ENCODE results near the gene RASAL1. TPM values are rescaled to one million over a fixed set of nuclear protein-coding genes. Genes with fewer than 3 reads are reported as not detected.

RASAL1 gene
- polyA plus RNA-seq, 1 of the 3 experiments (the other 2 are of a cell fraction): not detected

GRCh38 chr12:113094738-113095137, 40.8 kb downstream of the RASAL1 start:
- CTCF ChIA-PET: no interaction called here
- no peak overlapping the region for H3K4me3 ChIP-seq (ENCODE audit: low read depth in 2 of 2, low read length in 1 of 2)
- H3K27me3 ChIP-seq (ENCODE audit: insufficient read depth): no peaks in the 10 kb centered on the region
- no peak overlapping the region for H3K9ac ChIP-seq
- no peaks in the 10 kb centered on the region for H3K9me2 ChIP-seq
- no peaks in the 10 kb centered on the region for H4K20me1 ChIP-seq (ENCODE audit: insufficient read depth)
- H3F3A ChIP-seq (replicated peaks; ENCODE audit: insufficient read depth): no peaks in the 10 kb centered on the region
- no peak overlapping the region for H2AFZ ChIP-seq (ENCODE audit: low read depth)
- TF ChIP-seq, protein P1, sequence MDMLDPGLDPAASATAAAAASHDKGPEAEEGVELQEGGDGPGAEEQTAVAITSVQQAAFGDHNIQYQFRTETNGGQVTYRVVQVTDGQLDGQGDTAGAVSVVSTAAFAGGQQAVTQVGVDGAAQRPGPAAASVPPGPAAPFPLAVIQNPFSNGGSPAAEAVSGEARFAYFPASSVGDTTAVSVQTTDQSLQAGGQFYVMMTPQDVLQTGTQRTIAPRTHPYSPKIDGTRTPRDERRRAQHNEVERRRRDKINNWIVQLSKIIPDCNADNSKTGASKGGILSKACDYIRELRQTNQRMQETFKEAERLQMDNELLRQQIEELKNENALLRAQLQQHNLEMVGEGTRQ (IDR thresholded peaks at IDR 0.05; ENCODE audit: borderline replicate concordance, low read depth, low read length): no peak
- TF ChIP-seq FOSL2 (IDR thresholded peaks at IDR 0.05; ENCODE audit: borderline replicate concordance, low read depth) (no peak), JUND (IDR thresholded peaks at IDR 0.05) (no peak), RFX5 (IDR thresholded peaks at IDR 0.05; ENCODE audit: low read length) (no peak), MEF2A (IDR thresholded peaks at IDR 0.05; ENCODE audit: borderline replicate concordance, low read depth) (no peak), RCOR1 (IDR thresholded peaks at IDR 0.05; ENCODE audit: low read length) (no peak)
- TF ChIP-seq, protein P2, sequence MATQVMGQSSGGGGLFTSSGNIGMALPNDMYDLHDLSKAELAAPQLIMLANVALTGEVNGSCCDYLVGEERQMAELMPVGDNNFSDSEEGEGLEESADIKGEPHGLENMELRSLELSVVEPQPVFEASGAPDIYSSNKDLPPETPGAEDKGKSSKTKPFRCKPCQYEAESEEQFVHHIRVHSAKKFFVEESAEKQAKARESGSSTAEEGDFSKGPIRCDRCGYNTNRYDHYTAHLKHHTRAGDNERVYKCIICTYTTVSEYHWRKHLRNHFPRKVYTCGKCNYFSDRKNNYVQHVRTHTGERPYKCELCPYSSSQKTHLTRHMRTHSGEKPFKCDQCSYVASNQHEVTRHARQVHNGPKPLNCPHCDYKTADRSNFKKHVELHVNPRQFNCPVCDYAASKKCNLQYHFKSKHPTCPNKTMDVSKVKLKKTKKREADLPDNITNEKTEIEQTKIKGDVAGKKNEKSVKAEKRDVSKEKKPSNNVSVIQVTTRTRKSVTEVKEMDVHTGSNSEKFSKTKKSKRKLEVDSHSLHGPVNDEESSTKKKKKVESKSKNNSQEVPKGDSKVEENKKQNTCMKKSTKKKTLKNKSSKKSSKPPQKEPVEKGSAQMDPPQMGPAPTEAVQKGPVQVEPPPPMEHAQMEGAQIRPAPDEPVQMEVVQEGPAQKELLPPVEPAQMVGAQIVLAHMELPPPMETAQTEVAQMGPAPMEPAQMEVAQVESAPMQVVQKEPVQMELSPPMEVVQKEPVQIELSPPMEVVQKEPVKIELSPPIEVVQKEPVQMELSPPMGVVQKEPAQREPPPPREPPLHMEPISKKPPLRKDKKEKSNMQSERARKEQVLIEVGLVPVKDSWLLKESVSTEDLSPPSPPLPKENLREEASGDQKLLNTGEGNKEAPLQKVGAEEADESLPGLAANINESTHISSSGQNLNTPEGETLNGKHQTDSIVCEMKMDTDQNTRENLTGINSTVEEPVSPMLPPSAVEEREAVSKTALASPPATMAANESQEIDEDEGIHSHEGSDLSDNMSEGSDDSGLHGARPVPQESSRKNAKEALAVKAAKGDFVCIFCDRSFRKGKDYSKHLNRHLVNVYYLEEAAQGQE (IDR thresholded peaks at IDR 0.05; ENCODE audit: low read depth, low read length): no peak
- 85% methylated on average over 8 of the region's 16 CpGs for WGBS (ENCODE audit: low lambda C conversion rate)
- no peak overlapping the region for H3K4me2 ChIP-seq
- no peaks in the 10 kb centered on the region for H3K36me3 ChIP-seq (replicated peaks in 1 of 2; ENCODE audit: control insufficient read depth in 1 of 2, insufficient read depth in 2 of 2, low read length in 1 of 2)
- POLR2A ChIA-PET: no interaction called here
- no peaks in the 10 kb centered on the region for H3K79me2 ChIP-seq (ENCODE audit: insufficient read depth)
- peaks cover 0 to 14% of the 10 kb centered on the region in 2 experiments; a peak in 1 of 4 replicates for H3K4me1 ChIP-seq (ENCODE audit: control insufficient read depth in 1 of 2, insufficient read depth in 2 of 2, low read depth in 1 of 2, low read length in 1 of 2)
- DNase-seq: no peak
- H3K9me3 ChIP-seq: no peaks in the 10 kb centered on the region
- H3K27ac ChIP-seq (ENCODE audit: low read depth in 2 of 2, low read length in 1 of 2): no peak overlapping the region

- no peak for DNase-seq
- Histone ChIP-seq H3K4me2 (no peak overlapping the region), H3K9me3 (no peaks in the 10 kb centered on the region), H3K4me1 (ENCODE audit: control insufficient read depth in 1 of 2, insufficient read depth in 2 of 2, low read depth in 1 of 2, low read length in 1 of 2) (peaks cover 0 to 14% of the 10 kb centered on the region in 2 experiments; a peak in 1 of 4 replicates), H3K27me3 (ENCODE audit: insufficient read depth) (no peaks in the 10 kb centered on the region), H3K36me3 (replicated peaks in 1 of 2; ENCODE audit: control insufficient read depth in 1 of 2, insufficient read depth in 2 of 2, low read length in 1 of 2) (no peaks in the 10 kb centered on the region), H3K4me3 (ENCODE audit: low read depth in 2 of 2, low read length in 1 of 2) (no peak overlapping the region), H3K27ac (ENCODE audit: low read depth in 2 of 2, low read length in 1 of 2) (no peak overlapping the region), H3K9me2 (no peaks in the 10 kb centered on the region), H3K79me2 (ENCODE audit: insufficient read depth) (no peaks in the 10 kb centered on the region), H4K20me1 (ENCODE audit: insufficient read depth) (no peaks in the 10 kb centered on the region), H3K9ac (no peak overlapping the region), H3F3A (replicated peaks; ENCODE audit: insufficient read depth) (no peaks in the 10 kb centered on the region), H2AFZ (ENCODE audit: low read depth) (no peak overlapping the region)
- POLR2A ChIA-PET: no interaction called here
- CTCF ChIA-PET: interaction anchor here (1.3 kb wide), 1 partner anchor 643 kb away, joined by 4 read pairs; no protein-coding TSS in a partner anchor
- 64% methylated on average over 8 of the region's 32 CpGs for WGBS (ENCODE audit: low lambda C conversion rate)
- TF ChIP-seq MEF2A (IDR thresholded peaks at IDR 0.05; ENCODE audit: borderline replicate concordance, low read depth): no peak
- TF ChIP-seq, protein P3, sequence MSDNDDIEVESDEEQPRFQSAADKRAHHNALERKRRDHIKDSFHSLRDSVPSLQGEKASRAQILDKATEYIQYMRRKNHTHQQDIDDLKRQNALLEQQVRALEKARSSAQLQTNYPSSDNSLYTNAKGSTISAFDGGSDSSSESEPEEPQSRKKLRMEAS (IDR thresholded peaks at IDR 0.05; ENCODE audit: low read depth): no peak
- TF ChIP-seq GATA2 (CRISPR knock-in tag; IDR thresholded peaks at IDR 0.05): no peak
- TF ChIP-seq EZH2phosphoT487 (IDR thresholded peaks at IDR 0.05; ENCODE audit: borderline replicate concordance, low read depth): no peak
- no peak for TF ChIP-seq RCOR1 (IDR thresholded peaks at IDR 0.05; ENCODE audit: low read length)
- no peak for TF ChIP-seq SMC3 (IDR thresholded peaks at IDR 0.05; ENCODE audit: low read depth, low read length)
- TF ChIP-seq TCF12 (IDR thresholded peaks at IDR 0.05): no peak
- no peak for TF ChIP-seq FOXJ3 (CRISPR knock-in tag; IDR thresholded peaks at IDR 0.05)
- TF ChIP-seq, protein P1 (IDR thresholded peaks at IDR 0.05; ENCODE audit: borderline replicate concordance, low read depth, low read length): no peak
- TF ChIP-seq, protein P4, sequence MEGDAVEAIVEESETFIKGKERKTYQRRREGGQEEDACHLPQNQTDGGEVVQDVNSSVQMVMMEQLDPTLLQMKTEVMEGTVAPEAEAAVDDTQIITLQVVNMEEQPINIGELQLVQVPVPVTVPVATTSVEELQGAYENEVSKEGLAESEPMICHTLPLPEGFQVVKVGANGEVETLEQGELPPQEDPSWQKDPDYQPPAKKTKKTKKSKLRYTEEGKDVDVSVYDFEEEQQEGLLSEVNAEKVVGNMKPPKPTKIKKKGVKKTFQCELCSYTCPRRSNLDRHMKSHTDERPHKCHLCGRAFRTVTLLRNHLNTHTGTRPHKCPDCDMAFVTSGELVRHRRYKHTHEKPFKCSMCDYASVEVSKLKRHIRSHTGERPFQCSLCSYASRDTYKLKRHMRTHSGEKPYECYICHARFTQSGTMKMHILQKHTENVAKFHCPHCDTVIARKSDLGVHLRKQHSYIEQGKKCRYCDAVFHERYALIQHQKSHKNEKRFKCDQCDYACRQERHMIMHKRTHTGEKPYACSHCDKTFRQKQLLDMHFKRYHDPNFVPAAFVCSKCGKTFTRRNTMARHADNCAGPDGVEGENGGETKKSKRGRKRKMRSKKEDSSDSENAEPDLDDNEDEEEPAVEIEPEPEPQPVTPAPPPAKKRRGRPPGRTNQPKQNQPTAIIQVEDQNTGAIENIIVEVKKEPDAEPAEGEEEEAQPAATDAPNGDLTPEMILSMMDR (IDR thresholded peaks at IDR 0.05): no peak
- no peak for TF ChIP-seq NFIC (IDR thresholded peaks at IDR 0.05; ENCODE audit: borderline replicate concordance)
- TF ChIP-seq PBX3 (IDR thresholded peaks at IDR 0.05): no peak
- TF ChIP-seq RXRA (IDR thresholded peaks at IDR 0.05; ENCODE audit: borderline replicate concordance, low read depth): no peak
- no peak for TF ChIP-seq FOXM1 (IDR thresholded peaks at IDR 0.05; ENCODE audit: low read depth)
Measured at GRCh38 chr12:113093409-113094101, 42.0 kb downstream of the RASAL1 start.
